ENCODE results near the gene NLRP1. TPM values are rescaled to one million over a fixed set of nuclear protein-coding genes. Genes with fewer than 3 reads are reported as not detected.

NLRP1 gene
- total and polyA plus RNA-seq, 9 donors, result 29.3 to 75.9 (median 59.5) TPM

DNA sequence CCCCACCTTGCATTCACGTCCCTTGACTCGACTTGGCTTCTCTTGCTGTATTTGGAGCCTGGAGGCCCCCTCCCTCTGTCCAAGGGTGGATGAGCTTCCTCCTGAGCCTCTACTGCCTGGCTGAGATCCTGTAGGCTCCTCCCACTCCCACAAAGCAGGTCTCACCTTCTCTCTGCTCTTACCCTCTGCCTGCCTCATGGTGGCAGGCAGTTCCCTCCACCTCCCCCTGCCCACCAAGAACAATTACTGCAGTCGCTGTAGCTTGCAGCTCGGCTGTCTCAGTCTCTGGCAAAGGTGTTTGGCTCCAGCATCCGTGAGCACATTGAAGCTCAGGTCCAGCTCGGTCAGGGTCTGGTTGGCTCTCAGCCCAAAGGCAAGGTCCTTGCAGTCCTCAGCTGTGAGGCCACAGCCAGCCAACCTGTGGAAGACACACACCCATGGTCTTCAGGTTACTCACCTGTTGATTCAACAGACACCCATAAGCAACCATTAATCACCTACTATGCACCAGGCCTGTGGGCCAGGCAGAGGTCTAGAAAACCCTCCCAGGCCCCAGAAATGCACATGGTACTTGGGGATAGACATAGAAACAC is 42.6 kb downstream of the NLRP1 start:
- intact Hi-C loops (cut with DNase I), result no loop called here

DNA sequence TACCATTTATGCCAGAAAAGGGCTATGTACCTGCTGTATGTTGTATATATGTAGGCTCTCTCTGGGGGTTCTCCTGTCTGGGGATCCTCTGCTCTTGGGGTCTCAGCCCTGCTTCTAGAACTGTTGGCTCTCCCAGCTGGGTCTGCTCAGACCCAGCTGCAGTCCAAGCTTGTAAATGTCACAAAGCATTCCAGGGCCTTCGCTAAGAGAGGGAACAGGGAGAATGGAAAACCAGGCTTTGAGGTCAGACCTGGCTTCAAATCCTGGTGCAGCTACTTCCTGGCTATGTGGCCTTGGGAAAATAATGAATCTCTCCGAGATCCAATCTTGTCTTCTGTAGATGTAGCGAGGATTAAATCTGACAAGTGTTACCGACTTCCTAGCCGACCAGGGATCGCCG is 44.0 kb downstream of the NLRP1 start:
- Histone ChIP-seq H3K27ac (no peak overlapping the region), H3K4me3 (no peak overlapping the region), H3K27me3 (no peaks in the 10 kb centered on the region), H3K9me3 (no peaks in the 10 kb centered on the region), H3K36me3 (no peaks in the 10 kb centered on the region), H3K4me1 (ENCODE audit: insufficient read depth) (no peaks in the 10 kb centered on the region)
- intact Hi-C loops (cut with DNase I), result no loop called here
- DNase-seq, result no peak
- TF ChIP-seq CTCF (IDR thresholded peaks at IDR 0.05) (no peak), POLR2A (IDR thresholded peaks at IDR 0.05) (no peak), EP300 (IDR thresholded peaks at IDR 0.05) (no peak)
- 80 to 83% (median 81%) methylated on average over 7 of the region's 7 CpGs for WGBS, 3 donors

More for the DNA sequence above, 42.6 kb downstream of the NLRP1 start:
- WGBS, 3 donors, result 39 to 50% (median 41%) methylated on average over 6 of the region's 6 CpGs
- Histone ChIP-seq H3K4me3 (no peak overlapping the region), H3K27ac (no peak overlapping the region), H3K27me3 (no peaks in the 10 kb centered on the region), H3K36me3 (no peaks in the 10 kb centered on the region), H3K4me1 (ENCODE audit: insufficient read depth) (no peaks in the 10 kb centered on the region), H3K9me3 (no peaks in the 10 kb centered on the region)
- DNase-seq, result no peak
- TF ChIP-seq POLR2A (IDR thresholded peaks at IDR 0.05) (no peak), EP300 (IDR thresholded peaks at IDR 0.05) (no peak)

DNA sequence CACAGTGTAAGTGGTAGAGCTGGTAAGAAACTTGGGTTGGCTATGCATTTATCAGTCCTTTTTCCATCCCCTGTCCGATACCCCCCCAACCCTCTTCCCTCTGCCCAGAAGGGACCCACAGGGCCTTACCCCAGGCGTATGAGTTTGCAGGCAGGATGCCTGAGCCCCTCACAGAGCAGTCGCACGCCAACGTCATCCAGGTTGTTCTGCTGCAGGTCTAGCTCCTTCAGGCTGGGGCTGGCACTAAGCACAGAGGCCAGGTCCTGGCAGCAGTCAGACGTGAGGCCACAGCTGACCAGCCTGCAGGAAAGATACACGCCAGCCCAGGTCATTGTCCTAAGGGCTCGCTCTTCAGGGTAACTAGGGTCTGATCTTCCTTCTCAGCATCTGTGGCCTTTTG is 45.0 kb downstream of the NLRP1 start:
- DNase-seq, result no peak
- intact Hi-C loops (cut with DNase I), result no loop called here

DNA sequence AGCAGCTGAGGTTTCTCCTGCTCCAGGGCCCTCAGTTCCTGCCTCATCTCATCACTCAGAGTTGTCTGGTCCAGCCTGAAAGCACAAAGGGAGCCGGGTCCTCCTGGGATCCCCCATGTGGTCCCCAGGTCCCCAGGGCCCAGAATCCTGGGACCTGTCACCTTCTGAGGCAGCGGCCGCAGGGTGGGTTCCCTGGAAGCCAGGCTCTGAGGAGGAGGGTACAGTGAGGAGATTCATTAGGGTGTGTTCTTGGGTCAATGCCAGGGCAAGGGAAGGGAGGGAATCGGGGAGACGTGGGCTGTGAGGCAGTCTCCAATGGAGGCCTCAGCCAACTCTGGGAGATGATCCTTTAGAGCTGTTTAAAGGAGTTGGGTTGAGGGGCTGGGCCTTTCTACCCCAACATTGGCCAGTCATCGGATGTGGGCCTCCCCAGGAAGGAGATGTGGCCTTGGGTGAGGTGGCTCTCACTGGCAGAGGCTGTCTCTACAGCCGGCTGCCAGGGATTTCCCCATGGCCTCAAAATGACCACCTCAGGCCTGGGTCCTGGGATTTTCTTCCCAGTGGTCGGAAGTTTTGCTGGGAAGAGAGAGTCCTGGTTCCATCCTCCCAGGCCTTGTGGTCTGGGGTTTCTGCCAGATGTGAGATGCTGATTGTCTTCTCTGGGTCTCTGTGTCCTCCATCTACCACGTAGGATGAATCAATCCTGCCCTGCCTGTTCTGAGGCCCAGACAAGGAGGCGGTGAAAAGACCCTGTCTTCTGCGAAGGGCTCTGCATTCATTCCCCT is 47.3 kb downstream of the NLRP1 start:
- DNase-seq, result no peak
- Histone ChIP-seq H3K36me3 (no peaks in the 10 kb centered on the region), H3K27ac (no peak overlapping the region), H3K4me3 (no peak overlapping the region), H3K27me3 (no peaks in the 10 kb centered on the region), H3K4me1 (ENCODE audit: insufficient read depth) (no peaks in the 10 kb centered on the region), H3K9me3 (no peaks in the 10 kb centered on the region)
- TF ChIP-seq EP300 (IDR thresholded peaks at IDR 0.05) (no peak), POLR2A (IDR thresholded peaks at IDR 0.05) (no peak), CTCF (IDR thresholded peaks at IDR 0.05) (no peak)
- intact Hi-C loops (cut with DNase I), result no loop called here
- 52 to 56% (median 52%) methylated on average over 10 to 11 of the region's 11 CpGs for WGBS, 3 donors

More for the DNA sequence above, 45.0 kb downstream of the NLRP1 start:
- Histone ChIP-seq H3K27ac (no peak overlapping the region), H3K36me3 (no peaks in the 10 kb centered on the region), H3K4me3 (no peak overlapping the region), H3K27me3 (no peaks in the 10 kb centered on the region), H3K9me3 (no peaks in the 10 kb centered on the region), H3K4me1 (ENCODE audit: insufficient read depth) (no peaks in the 10 kb centered on the region)
- TF ChIP-seq POLR2A (IDR thresholded peaks at IDR 0.05) (no peak), CTCF (IDR thresholded peaks at IDR 0.05) (no peak), EP300 (IDR thresholded peaks at IDR 0.05) (no peak)
- 89 to 92% (median 89%) methylated on average over 8 of the region's 8 CpGs for whole genome bisulfite sequencing, 3 donors

DNA sequence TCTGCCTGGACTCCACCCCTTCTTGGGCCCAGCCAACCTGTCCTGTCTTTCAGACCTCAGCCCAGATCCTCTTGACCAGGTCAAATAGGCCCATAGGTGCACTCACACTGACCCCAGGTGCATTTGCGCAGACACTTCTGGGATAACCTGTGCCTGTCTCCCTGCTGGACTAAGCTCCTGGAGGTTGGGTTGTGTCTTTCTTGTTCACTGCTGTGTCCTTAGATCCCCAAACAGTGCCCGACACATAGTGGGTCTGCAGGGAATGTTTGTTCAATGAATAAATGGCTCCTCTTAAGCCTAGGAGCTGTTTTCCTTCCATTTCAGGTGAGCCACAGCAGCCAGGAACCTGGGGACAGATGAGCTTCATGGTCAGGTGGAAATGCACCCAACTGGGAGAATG is 48.9 kb downstream of the NLRP1 start:
- intact Hi-C loops (cut with DNase I), result no loop called here
- 92 to 97% (median 94%) methylated on average over 2 of the region's 2 CpGs for WGBS, 3 donors
- TF ChIP-seq EP300 (IDR thresholded peaks at IDR 0.05), result no peak
- TF ChIP-seq CTCF (IDR thresholded peaks at IDR 0.05), result no peak
- TF ChIP-seq POLR2A (IDR thresholded peaks at IDR 0.05), result no peak
- Histone ChIP-seq H3K4me1 (ENCODE audit: insufficient read depth) (no peaks in the 10 kb centered on the region), H3K4me3 (no peak overlapping the region), H3K9me3 (no peaks in the 10 kb centered on the region), H3K27me3 (no peaks in the 10 kb centered on the region), H3K36me3 (no peaks in the 10 kb centered on the region), H3K27ac (no peak overlapping the region)
- DNase-seq, result no peak
